ENCODE data around the gene HPSE. TPM values are rescaled to one million over a fixed set of nuclear protein-coding genes. Genes with fewer than 3 reads are reported as not detected.

Gene HPSE
- total RNA-seq, 1 experiment from 2014 or later: 2.6 TPM

DNA sequence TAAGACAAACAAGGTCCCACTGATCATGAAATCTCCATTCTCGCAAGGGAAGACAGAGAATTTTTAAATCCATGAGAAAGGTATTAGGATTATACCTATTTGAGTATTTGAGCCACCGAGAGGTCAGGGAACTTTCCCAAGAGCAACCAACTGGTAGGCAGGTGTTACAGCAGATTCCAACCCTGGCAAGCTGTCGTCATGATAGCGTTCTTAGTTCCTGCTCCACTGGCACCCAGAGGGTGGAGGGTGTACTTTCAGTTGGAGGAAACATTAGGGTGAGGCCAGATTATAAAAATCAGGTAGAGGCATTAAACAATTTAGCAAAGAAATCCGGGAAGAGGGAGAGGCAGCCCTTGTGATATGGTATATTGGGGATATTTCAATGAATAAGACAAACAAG lies 73.3 kb downstream of the HPSE start:
- Histone ChIP-seq H3K9me3 (ENCODE audit: control insufficient read depth, insufficient read depth, low read depth, low read length) (no peaks in the 10 kb centered on the region), H3K27ac (ENCODE audit: low read length) (peak overlapping the region; percentile 77), H3K36me3 (ENCODE audit: control insufficient read depth, insufficient read depth, low read length) (peaks cover 2% of the 10 kb centered on the region; the same call in 1 of the 2 replicates), H3K27me3 (ENCODE audit: control insufficient read depth, insufficient read depth, low read length) (no peaks in the 10 kb centered on the region), H3K4me1 (ENCODE audit: control insufficient read depth, insufficient read depth, low read length) (peaks cover 17% of the 10 kb centered on the region; the same call in 1 of the 2 replicates), H3K4me3 (ENCODE audit: low read depth in 2 of 2, low read length in 2 of 2) (no peak overlapping the region)
- ATAC-seq (no peak), DNase-seq (ENCODE audit: low read depth, low spot score) (no peak)
- POLR2A ChIA-PET: no interaction called here
- no TSS peak for BruUV-seq (replicated peaks)
- TF ChIP-seq TCF7L2 (IDR thresholded peaks at IDR 0.05; ENCODE audit: low read depth, low read length) (no peak), REST (IDR thresholded peaks at IDR 0.05; ENCODE audit: insufficient read depth in 1 of 2, low read depth in 2 of 2, low read length in 1 of 2) (no peak), SIN3A (IDR thresholded peaks at IDR 0.05; ENCODE audit: borderline replicate concordance, insufficient read depth, low read depth, low read length) (no peak)
- TF ChIP-seq, protein P1, sequence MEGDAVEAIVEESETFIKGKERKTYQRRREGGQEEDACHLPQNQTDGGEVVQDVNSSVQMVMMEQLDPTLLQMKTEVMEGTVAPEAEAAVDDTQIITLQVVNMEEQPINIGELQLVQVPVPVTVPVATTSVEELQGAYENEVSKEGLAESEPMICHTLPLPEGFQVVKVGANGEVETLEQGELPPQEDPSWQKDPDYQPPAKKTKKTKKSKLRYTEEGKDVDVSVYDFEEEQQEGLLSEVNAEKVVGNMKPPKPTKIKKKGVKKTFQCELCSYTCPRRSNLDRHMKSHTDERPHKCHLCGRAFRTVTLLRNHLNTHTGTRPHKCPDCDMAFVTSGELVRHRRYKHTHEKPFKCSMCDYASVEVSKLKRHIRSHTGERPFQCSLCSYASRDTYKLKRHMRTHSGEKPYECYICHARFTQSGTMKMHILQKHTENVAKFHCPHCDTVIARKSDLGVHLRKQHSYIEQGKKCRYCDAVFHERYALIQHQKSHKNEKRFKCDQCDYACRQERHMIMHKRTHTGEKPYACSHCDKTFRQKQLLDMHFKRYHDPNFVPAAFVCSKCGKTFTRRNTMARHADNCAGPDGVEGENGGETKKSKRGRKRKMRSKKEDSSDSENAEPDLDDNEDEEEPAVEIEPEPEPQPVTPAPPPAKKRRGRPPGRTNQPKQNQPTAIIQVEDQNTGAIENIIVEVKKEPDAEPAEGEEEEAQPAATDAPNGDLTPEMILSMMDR (IDR thresholded peaks at IDR 0.05): no peak
- in situ Hi-C loops (cut with HindIII; ENCODE audit: low pct_unique_long_range_greater_than_20kb, low sequenced_read_pairs) (no loop called here), intact Hi-C loops (cut with micrococcal nuclease; ENCODE audit: unreplicated experiment) (no loop called here)
- CTCF ChIA-PET: interaction anchor here (0.6 kb wide), 1 partner anchor 267 kb away, joined by 3 read pairs; no protein-coding TSS in a partner anchor

DNA sequence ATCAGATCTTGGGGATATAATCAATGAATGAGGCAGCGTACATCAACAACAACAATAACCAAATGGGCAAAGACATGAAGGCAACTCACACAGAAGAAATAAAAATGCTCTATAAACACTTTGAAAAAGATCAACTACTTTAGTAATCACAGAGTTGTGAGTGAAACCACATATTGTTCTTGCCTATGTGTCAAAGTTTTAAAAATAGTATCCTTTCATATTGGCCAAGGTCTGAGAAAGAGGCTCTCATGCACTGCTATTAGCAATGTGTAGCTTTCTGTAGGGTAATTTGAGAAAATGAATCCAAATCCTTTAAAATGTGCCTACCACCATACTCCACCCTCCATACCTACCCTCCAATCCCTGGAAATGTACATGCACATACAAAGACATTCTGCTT lies 75.1 kb downstream of the HPSE start:
- CTCF ChIA-PET: no interaction called here
- intact Hi-C loops (cut with micrococcal nuclease; ENCODE audit: unreplicated experiment): no loop called here
- DNase-seq (ENCODE audit: low read depth, low spot score): no peak
- ATAC-seq: no peak
- in situ Hi-C loops (cut with HindIII; ENCODE audit: low pct_unique_long_range_greater_than_20kb, low sequenced_read_pairs): no loop called here
- POLR2A ChIA-PET: interaction anchor here (0.6 kb wide), 1 partner anchor 145 kb away, joined by 4 read pairs; no protein-coding TSS in a partner anchor
- TF ChIP-seq POLR2AphosphoS5 (IDR thresholded peaks at IDR 0.05; ENCODE audit: low read depth, low read length): no peak
- TF ChIP-seq, protein P1 (IDR thresholded peaks at IDR 0.05): no peak
- TF ChIP-seq REST (IDR thresholded peaks at IDR 0.05; ENCODE audit: insufficient read depth in 1 of 2, low read depth in 2 of 2, low read length in 1 of 2): no peak
- TF ChIP-seq SIN3A (IDR thresholded peaks at IDR 0.05; ENCODE audit: borderline replicate concordance, insufficient read depth, low read depth, low read length): no peak
- no peak for TF ChIP-seq TCF7L2 (IDR thresholded peaks at IDR 0.05; ENCODE audit: low read depth, low read length)
- H3K9me3 ChIP-seq (ENCODE audit: control insufficient read depth, insufficient read depth, low read depth, low read length): no peaks in the 10 kb centered on the region
- no peaks in the 10 kb centered on the region for H3K27me3 ChIP-seq (ENCODE audit: control insufficient read depth, insufficient read depth, low read length)
- H3K36me3 ChIP-seq (ENCODE audit: control insufficient read depth, insufficient read depth, low read length): no peaks in the 10 kb centered on the region; the same call in 1 of the 2 replicates
- no TSS peak for BruUV-seq (replicated peaks)
- peak overlapping the region; percentile 86 for H3K27ac ChIP-seq (ENCODE audit: low read length)
- no peak overlapping the region for H3K4me3 ChIP-seq (ENCODE audit: low read depth in 2 of 2, low read length in 2 of 2)
- H3K4me1 ChIP-seq (ENCODE audit: control insufficient read depth, insufficient read depth, low read length): peaks cover 27% of the 10 kb centered on the region

Measured in Panc1 (cell line).